B cell (primary cell): ENCODE results near the gene CDK9. TPM values are rescaled to one million over a fixed set of nuclear protein-coding genes. Genes with fewer than 3 reads are reported as not detected.

ENCODE experiments used
- ATAC-seq: fragments of 200-7000 bp; cut with Tn5 transposase; one replicate; pipeline ENCODE4 v1.10.0; 2021; ENCODE audit warnings: low read depth, mild to moderate bottlenecking, moderate number of reproducible peaks, moderate library complexity
- CTCF ChIA-PET: fragments of 350-600 bp; sonication (Branson Sonifier 250); formaldehyde crosslinking; loops from one replicate; lab custom pipeline; 2021; ENCODE audit warnings: antibody characterized with exemption, inconsistent platforms; lab: Charles Lee
- POLR2A ChIA-PET: fragments of 350-600 bp; sonication (Branson Sonifier 250); formaldehyde crosslinking; loops from one replicate; lab custom pipeline; 2021; ENCODE audit warnings: antibody characterized with exemption; lab: Charles Lee
- DNase-seq: peaks from one replicate; pipeline ENCODE4 v3.0.0; 2013
- H2AFZ ChIP-seq: 2 replicates; pipeline ENCODE4 v1.6.1; 2012; ENCODE audit warnings: mild to moderate bottlenecking, low read depth, low read length; ENCODE audit not compliant: insufficient read depth, poor library complexity, severe bottlenecking
- H3K27ac ChIP-seq, 2 donors: 1 replicate in 1 of 2; 2 replicates in 1 of 2; pipeline ENCODE4 v1.5.1; 2012 to 2013; ENCODE audit warnings: low read length in 2 of 2, mild to moderate bottlenecking in 2 of 2, moderate library complexity in 1 of 2
- H3K27me3 ChIP-seq, 4 experiments: fragments of 200-600 bp in 1 of 4; sonication (generic) in 1 of 4; replicated peaks in 1 of 4; 1 replicate in 2 of 4; 2 replicates in 2 of 4; pipeline versions ENCODE4 v1.6.1 to v1.7.0; 2013 to 2016; ENCODE audit warnings: low read length in 3 of 4, mild to moderate bottlenecking in 2 of 4, mixed read lengths in 1 of 4, moderate library complexity in 1 of 4; ENCODE audit not compliant: insufficient read depth in 4 of 4, control insufficient read depth in 3 of 4; ENCODE audit errors: control extremely low read depth in 1 of 4
- H3K36me3 ChIP-seq, 2 experiments: replicated peaks in 1 of 2; 1 replicate in 1 of 2; 2 replicates in 1 of 2; pipeline versions ENCODE4 v1.6.1 to v1.7.1; 2013; ENCODE audit warnings: low read length in 1 of 2; ENCODE audit not compliant: insufficient read depth in 2 of 2, control insufficient read depth in 1 of 2; ENCODE audit errors: control extremely low read depth in 1 of 2, extremely low read depth in 1 of 2
- H3K4me1 ChIP-seq, 2 donors: fragments of 200-600 bp in 1 of 2; sonication (generic) in 1 of 2; 1 replicate in 1 of 2; 2 replicates in 1 of 2; pipeline versions ENCODE4 v1.5.1 to v1.6.1; 2013 to 2017; ENCODE audit warnings: low read length in 2 of 2; ENCODE audit not compliant: control insufficient read depth in 2 of 2, insufficient read depth in 2 of 2
- H3K4me2 ChIP-seq: replicated peaks from 2 replicates; pipeline ENCODE3; 2012; ENCODE audit warnings: mild to moderate bottlenecking, low read depth, low read length; ENCODE audit not compliant: poor library complexity, severe bottlenecking
- H3K4me3 ChIP-seq, 5 experiments: fragments of 200-600 bp in 1 of 5; sonication (generic) in 1 of 5; 1 replicate in 3 of 5; 2 replicates in 2 of 5; pipeline versions ENCODE4 v1.5.1 to v1.7.0; 2011 to 2016; ENCODE audit warnings: low read length in 4 of 5, mild to moderate bottlenecking in 4 of 5, low read depth in 2 of 5, control low read depth in 1 of 5, moderate library complexity in 1 of 5; ENCODE audit not compliant: insufficient read depth in 1 of 5; ENCODE audit errors: control extremely low read depth in 1 of 5, extremely low read depth in 1 of 5
- H3K79me2 ChIP-seq: fragments of 200-600 bp; sonication (generic); one replicate; pipeline ENCODE4 v1.6.0; 2016; ENCODE audit warnings: low read length; ENCODE audit not compliant: control insufficient read depth, insufficient read depth
- H3K9ac ChIP-seq: fragments of 200-600 bp; sonication (generic); 2 replicates; pipeline ENCODE4 v1.6.1; 2017; ENCODE audit warnings: mild to moderate bottlenecking, low read length, moderate library complexity
- H3K9me3 ChIP-seq, 3 donors: one replicate each; pipeline versions ENCODE4 v1.6.1 to v1.7.1; 2013; ENCODE audit warnings: low read length in 2 of 3; ENCODE audit not compliant: control insufficient read depth in 2 of 3, insufficient read depth in 1 of 3; ENCODE audit errors: control extremely low read depth in 1 of 3
- H4K20me1 ChIP-seq: 2 replicates; pipeline ENCODE4 v1.6.0; 2012; ENCODE audit warnings: mild to moderate bottlenecking, low read length; ENCODE audit not compliant: insufficient read depth, control insufficient read depth, poor library complexity, severe bottlenecking
- H3K27ac Mint-ChIP-seq: one replicate; pipeline ENCODE4 v1.8.0; 2021; ENCODE audit warnings: mixed read lengths
- H3K27me3 Mint-ChIP-seq: one replicate; pipeline ENCODE4 v1.8.0; 2021; ENCODE audit warnings: mixed read lengths
- H3K4me1 Mint-ChIP-seq: one replicate; pipeline ENCODE4 v1.8.0; 2021; ENCODE audit warnings: mixed read lengths
- H3K4me3 Mint-ChIP-seq: one replicate; pipeline ENCODE4 v1.8.0; 2021; ENCODE audit warnings: mixed read lengths
- H3K9me3 Mint-ChIP-seq: one replicate; pipeline ENCODE4 v1.8.0; 2022; ENCODE audit warnings: mixed read lengths; ENCODE audit not compliant: insufficient read depth
- CTCF ChIP-seq: fragments of 200-600 bp; IDR thresholded peaks from one replicate; pipeline ENCODE4 v1.8.0; 2022; ENCODE audit warnings: antibody characterized with exemption, mild to moderate bottlenecking
- EZH2 ChIP-seq: IDR thresholded peaks from 2 replicates; pipeline ENCODE4 v1.6.1; 2012; ENCODE audit warnings: borderline replicate concordance, low read depth, mild to moderate bottlenecking, moderate library complexity, low read length; ENCODE audit not compliant: insufficient read depth, poor library complexity, severe bottlenecking
- WGBS: methylation state at CpG from one replicate; pipeline ENCODE4 v1.1.5; 2013; ENCODE audit warnings: missing lambda C conversion rate; ENCODE audit not compliant: insufficient coverage; 5-methylcytosine and 5-hydroxymethylcytosine counted together
- intact Hi-C: fragments of 100-400 bp; cut with micrococcal nuclease; formaldehyde crosslinking; loops from one replicate; pipeline ENCODE4 v1.10.0; 2022
- polyA plus RNA-seq: library from polyadenylated mRNA; depleted of rRNA; stranded (reverse); fragments of >200 nt; gene quantifications from 2 replicates; pipeline ENCODE4 v1.2.3, GENCODE V29; 2012
- total RNA-seq, 2 donors: library from RNA; stranded (reverse); fragments of 120-200 nt in 1 of 2; gene quantifications; 1 replicate in 1 of 2; 2 replicates in 1 of 2; pipeline versions ENCODE4 v1.2.3 to v1.2.4, GENCODE V29; 2013 to 2022

Gene CDK9
- total and polyA plus RNA-seq, 2 donors (not counting 1 experiment from before 2014, with no cell fraction given), result 145 to 176 TPM

GRCh38 chr9:127802576-127803443, 17.0 kb downstream of the CDK9 start, which contains the start of gene FPGS:
Gene FPGS (plus strand): TSS chr9:127802882. CDS start chr9:127802925, 43 bp downstream.
- under 1% methylated on average over 76 of the region's 83 CpGs for WGBS
- H3K4me1 ChIP-seq, result peaks cover 20 to 31% of the 10 kb centered on the region in 2 donors
- Mint-ChIP-seq H3K4me3 (peak within 1 kb of the TSS; percentile 91), H3K27ac (peak within 1 kb of the TSS; percentile 92), H3K9me3 (no peaks in the 10 kb centered on the region), H3K27me3 (no peaks in the 10 kb centered on the region), H3K4me1 (peaks cover 33% of the 10 kb centered on the region)
- intact Hi-C loops, result loop anchor here (1.0 to 2.0 kb wide), 7 partner anchors 17 to 406 kb away; partner anchors contain the start of genes CDK9, PTRH1, SLC2A8 and ST6GALNAC4
- H3K36me3 ChIP-seq, result peaks cover 0 to 21% of the 10 kb centered on the region in 2 experiments
- H3K27me3 ChIP-seq, result no peaks in the 10 kb centered on the region
- DNase-seq, result peak; percentile 93
- peak within 1 kb of the TSS; percentile 98 for H3K4me2 ChIP-seq
- peak; percentile 84 for ATAC-seq
- H4K20me1 ChIP-seq, result peaks cover 8% of the 10 kb centered on the region
- peak within 1 kb of the TSS; percentile 91 for H2AFZ ChIP-seq
- H3K27ac ChIP-seq, result peak within 1 kb of the TSS; percentile 68 to 90
- peak within 1 kb of the TSS; percentile 65 to 96 (median 88) for H3K4me3 ChIP-seq
- POLR2A ChIA-PET, result interaction anchor here (0.5 to 2.5 kb wide), 6 partner anchors 10 to 111 kb away, joined by 3 to 11 read pairs (median 4); partner anchors contain the start of gene CDK9
- TF ChIP-seq EZH2, result no peak
- no peak for TF ChIP-seq CTCF
- H3K79me2 ChIP-seq, result peaks cover 50% of the 10 kb centered on the region
- CTCF ChIA-PET, result interaction anchor here (0.5 to 2.5 kb wide), 12 partner anchors 14 to 142 kb away, joined by 3 to 16 read pairs (median 4); partner anchors contain the start of genes PTRH1, TOR2A and TTC16
- H3K9ac ChIP-seq, result peak within 1 kb of the TSS; percentile 98
- H3K9me3 ChIP-seq, result no peaks in the 10 kb centered on the region
